ENCODE results near the gene ITSN2.

Gene ITSN2

DNA sequence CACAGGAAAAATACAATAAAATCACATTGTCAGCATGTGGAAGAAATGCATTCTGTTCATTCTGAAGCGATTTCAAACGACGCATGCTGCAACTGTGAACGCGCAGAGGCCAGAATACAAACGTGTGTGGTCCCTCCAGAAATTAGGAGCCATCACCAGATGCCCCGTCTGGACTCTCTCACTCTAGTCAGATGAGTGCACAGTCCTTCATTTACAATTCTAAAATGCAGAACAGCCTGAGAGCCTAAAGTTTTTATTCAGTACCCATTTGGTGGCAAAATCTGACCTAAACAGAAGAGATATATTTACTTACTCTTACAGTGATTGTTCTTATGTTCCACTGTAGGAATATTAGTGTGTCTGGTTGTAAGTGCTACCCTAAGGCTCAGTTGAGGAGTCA, 148.9 kb downstream of the ITSN2 start:
- no peak overlapping the region for H3K27ac ChIP-seq
- H3K36me3 ChIP-seq, result peaks cover 75 to 82% (median 82%) of the 10 kb centered on the region in 3 donors
- no peak for DNase-seq
- no peak overlapping the region for H3K4me3 ChIP-seq
- TF ChIP-seq, protein P1, sequence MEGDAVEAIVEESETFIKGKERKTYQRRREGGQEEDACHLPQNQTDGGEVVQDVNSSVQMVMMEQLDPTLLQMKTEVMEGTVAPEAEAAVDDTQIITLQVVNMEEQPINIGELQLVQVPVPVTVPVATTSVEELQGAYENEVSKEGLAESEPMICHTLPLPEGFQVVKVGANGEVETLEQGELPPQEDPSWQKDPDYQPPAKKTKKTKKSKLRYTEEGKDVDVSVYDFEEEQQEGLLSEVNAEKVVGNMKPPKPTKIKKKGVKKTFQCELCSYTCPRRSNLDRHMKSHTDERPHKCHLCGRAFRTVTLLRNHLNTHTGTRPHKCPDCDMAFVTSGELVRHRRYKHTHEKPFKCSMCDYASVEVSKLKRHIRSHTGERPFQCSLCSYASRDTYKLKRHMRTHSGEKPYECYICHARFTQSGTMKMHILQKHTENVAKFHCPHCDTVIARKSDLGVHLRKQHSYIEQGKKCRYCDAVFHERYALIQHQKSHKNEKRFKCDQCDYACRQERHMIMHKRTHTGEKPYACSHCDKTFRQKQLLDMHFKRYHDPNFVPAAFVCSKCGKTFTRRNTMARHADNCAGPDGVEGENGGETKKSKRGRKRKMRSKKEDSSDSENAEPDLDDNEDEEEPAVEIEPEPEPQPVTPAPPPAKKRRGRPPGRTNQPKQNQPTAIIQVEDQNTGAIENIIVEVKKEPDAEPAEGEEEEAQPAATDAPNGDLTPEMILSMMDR (IDR thresholded peaks at IDR 0.05), result no peak
- H3K27me3 ChIP-seq, result no peaks in the 10 kb centered on the region
- H3K4me1 ChIP-seq, result no peaks in the 10 kb centered on the region
- H3K9me3 ChIP-seq, result no peaks in the 10 kb centered on the region
- intact Hi-C loops (cut with DNase I; ENCODE audit: low total_unique reads), result no loop called here

DNA sequence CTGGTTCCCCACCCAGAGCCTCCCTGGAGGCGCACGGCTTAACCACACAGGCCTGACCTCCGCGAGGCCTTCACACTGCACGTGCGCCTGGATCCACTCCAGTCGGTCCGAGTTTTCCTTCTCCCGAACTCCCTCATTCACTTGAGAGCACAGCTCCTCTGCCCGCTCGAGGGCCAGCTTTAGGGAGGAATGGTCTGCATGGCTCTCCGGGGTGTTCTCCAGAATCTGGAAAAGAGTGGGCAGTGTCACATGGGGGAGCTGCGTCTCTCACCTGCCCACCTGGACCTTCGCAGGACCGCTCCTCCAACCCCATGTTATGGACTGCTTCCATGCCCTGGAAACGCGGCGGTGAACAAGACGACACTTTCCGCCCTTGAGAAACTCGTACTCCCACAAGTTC, 149.6 kb downstream of the ITSN2 start:
- peaks cover 73 to 82% (median 82%) of the 10 kb centered on the region in 3 donors for H3K36me3 ChIP-seq

DNA sequence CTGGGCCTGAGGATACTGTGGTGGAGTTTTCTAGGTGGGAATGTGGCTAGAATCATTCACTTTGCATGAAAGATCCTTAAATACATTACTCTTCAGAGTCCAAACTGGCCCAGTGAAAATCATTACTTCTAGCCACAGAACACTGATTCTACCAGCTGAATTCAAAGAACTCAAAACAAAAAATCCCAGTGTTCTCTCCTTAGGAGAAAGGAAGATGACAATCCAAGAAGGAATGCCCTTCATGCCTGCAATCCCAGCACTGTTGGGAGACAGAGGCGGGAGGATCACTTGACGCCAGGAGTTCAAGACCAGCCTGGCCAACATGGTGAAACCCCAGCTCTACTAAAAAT, 150.3 kb downstream of the ITSN2 start:
- intact Hi-C loops (cut with DNase I; ENCODE audit: low total_unique reads), result no loop called here
- H3K27me3 ChIP-seq, result no peaks in the 10 kb centered on the region
- peaks cover 75 to 83% (median 82%) of the 10 kb centered on the region in 3 donors for H3K36me3 ChIP-seq
- H3K9me3 ChIP-seq, result no peaks in the 10 kb centered on the region
- no peaks in the 10 kb centered on the region for H3K4me1 ChIP-seq
- TF ChIP-seq, protein P1 (IDR thresholded peaks at IDR 0.05), result no peak
- no peak for DNase-seq
- no peak overlapping the region for H3K27ac ChIP-seq
- no peak overlapping the region for H3K4me3 ChIP-seq

More for the DNA sequence above, 149.6 kb downstream of the ITSN2 start:
- Histone ChIP-seq H3K27me3 (no peaks in the 10 kb centered on the region), H3K9me3 (no peaks in the 10 kb centered on the region), H3K27ac (no peak overlapping the region), H3K4me3 (no peak overlapping the region), H3K4me1 (no peaks in the 10 kb centered on the region)
- DNase-seq, result no peak
- intact Hi-C loops (cut with DNase I; ENCODE audit: low total_unique reads), result no loop called here
- TF ChIP-seq, protein P1 (IDR thresholded peaks at IDR 0.05), result no peak

DNA sequence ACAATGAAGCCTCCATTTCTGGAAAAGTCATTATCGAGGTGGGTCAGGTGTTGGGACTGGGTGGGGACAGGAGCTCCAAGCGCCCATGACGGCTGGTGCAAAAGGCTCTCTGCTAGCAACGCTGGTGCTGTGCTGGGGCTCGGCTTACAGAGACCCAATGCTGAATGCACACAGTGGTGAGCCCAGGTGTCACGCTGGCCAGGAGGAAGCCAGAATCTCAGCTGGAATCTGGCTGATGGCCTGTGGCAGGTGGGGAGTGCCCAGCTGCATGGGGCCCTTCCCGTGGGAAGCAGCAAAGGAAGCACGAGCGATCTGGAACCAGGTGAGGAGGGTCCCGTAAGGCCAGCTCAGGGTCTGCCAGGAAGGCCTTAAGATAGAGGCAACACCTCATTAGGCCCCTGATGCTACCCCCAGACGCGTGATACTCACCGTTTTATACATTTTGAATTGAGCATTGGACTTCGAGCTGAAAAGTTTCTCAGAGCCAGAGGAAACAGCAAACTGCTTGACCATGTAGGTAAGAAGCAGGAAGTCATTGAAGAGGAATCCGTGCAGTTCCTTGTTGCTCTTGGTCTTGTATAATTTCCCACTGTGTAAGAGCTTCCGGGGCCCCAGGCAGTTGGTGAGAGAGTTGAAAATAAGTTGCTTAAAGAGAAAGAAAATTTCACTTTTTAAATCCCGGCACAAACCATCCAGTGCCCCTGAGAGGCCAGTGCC, 150.8 kb downstream of the ITSN2 start:
- Histone ChIP-seq H3K4me3 (no peak overlapping the region), H3K9me3 (no peaks in the 10 kb centered on the region), H3K27ac (no peak overlapping the region), H3K27me3 (no peaks in the 10 kb centered on the region), H3K36me3 (peaks cover 80 to 88% (median 88%) of the 10 kb centered on the region in 3 donors), H3K4me1 (no peaks in the 10 kb centered on the region)
- TF ChIP-seq, protein P1 (IDR thresholded peaks at IDR 0.05), result no peak
- intact Hi-C loops (cut with DNase I; ENCODE audit: low total_unique reads), result no loop called here
- no peak for DNase-seq

DNA sequence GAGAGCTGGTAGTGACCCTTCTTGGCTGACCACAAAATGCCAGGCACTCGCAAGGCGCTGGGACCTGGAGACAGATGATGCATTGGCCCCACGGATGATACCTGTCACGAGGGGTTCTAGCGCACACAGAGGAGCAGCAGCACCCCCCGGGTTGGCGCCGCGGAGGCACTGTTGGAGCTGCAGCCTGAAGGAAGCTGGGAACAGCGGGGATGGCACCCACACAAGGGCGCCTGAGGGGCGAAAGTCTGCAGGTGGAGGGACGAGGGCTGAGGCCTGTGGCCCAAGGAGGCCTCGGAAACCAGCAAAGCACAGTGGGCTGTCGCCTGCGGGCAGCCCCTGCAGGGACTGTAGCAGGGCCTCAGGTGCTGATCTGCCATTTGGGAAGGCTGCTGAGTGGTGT, 151.8 kb downstream of the ITSN2 start:
- Histone ChIP-seq H3K27ac (no peak overlapping the region), H3K27me3 (no peaks in the 10 kb centered on the region), H3K4me3 (no peak overlapping the region), H3K4me1 (no peaks in the 10 kb centered on the region), H3K36me3 (peaks cover 87 to 99% (median 98%) of the 10 kb centered on the region in 3 donors), H3K9me3 (no peaks in the 10 kb centered on the region)
- intact Hi-C loops (cut with DNase I; ENCODE audit: low total_unique reads), result no loop called here
- TF ChIP-seq, protein P1 (IDR thresholded peaks at IDR 0.05), result no peak
- DNase-seq, result no peak
